RCC 7860 (cell line): Measurements from ENCODE around the gene WFS1.

Source experiments
- DNase-seq: peaks from one replicate; pipeline ENCODE4 v3.0.0-alpha.2; 2015; ENCODE audit warnings: low spot score
- FAIRE-seq: peaks from 2 replicates; lab custom pipeline; 2012; peaks lifted over from hg19 to GRCh38; lab: Jason Lieb, UNC

The WFS1 gene

GRCh38 chr4:6233929-6234328 is 35.7 kb upstream of the WFS1 start:
- no peak for DNase-seq
- no peak for FAIRE-seq

DNA sequence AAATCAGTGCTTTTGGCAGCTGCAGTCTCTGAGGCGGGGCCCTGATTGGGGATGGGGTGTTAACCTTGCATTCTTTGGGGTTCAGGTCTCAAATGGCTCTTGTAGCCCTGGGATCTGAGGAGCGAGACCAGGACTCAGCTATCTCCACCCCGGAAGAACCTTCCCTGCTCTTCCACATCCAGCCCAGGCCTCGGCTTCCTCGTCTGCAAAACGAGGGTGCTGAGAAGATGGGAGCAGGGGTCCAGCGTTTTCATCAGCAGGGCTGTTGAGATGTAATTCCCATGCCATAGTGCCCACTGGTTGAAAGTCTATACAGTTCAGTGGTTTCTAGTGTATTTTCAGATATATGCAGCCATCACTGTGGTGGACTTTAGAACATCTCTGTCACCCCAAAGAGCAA is 34.6 kb upstream of the WFS1 start:
- FAIRE-seq: no peak

GRCh38 chr4:6235901-6236640 is 33.6 kb upstream of the WFS1 start:
- FAIRE-seq: no peak
- DNase-seq: no peak

More for the DNA sequence above, 34.6 kb upstream of the WFS1 start:
- no peak for DNase-seq

- no peak for DNase-seq
- FAIRE-seq: no peak
These were observed 32.7 kb upstream of the WFS1 start for GRCh38 chr4:6236816-6237390.

DNA sequence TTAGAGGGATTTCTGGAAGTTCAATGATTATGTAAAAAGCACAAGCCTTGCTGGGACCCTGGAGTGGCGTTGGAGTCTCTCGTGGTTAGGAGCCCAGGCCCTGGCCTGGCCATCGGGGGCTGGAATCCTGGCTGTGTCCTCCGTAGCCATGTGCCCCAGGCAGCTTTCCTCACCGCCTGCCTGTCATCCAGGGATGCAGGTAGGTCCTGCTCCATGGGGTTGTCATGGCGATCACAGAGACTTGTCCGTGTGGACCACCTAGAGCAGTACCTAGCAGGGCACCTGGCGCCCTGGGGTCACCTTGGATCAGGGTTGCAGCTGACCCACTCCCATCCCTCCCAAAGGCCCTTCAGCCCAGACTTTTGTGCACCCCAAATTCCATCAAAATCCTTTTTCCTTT is 30.2 kb upstream of the WFS1 start:
- DNase-seq: no peak
- FAIRE-seq: no peak

DNA sequence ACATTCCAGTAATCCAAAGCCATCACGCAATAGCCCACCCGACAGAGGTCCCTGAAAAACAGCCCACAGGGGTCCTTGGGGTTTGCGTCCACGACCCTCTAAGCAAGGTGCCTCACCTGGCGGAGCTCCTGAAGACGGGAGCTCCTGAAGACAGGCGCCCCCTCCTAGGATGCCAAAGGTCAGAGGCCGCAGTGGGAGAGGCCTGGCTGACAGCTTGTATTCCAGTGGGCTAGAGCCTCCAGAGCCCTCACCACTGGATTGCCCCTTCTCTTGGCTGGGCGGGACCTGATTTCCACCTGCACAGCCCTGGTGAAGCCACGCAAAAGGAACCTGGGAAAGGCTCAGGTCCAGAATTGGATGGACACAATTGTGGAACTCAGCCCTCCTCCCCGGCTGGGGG is 29.7 kb upstream of the WFS1 start:
- DNase-seq (no peak), FAIRE-seq (no peak)

DNA sequence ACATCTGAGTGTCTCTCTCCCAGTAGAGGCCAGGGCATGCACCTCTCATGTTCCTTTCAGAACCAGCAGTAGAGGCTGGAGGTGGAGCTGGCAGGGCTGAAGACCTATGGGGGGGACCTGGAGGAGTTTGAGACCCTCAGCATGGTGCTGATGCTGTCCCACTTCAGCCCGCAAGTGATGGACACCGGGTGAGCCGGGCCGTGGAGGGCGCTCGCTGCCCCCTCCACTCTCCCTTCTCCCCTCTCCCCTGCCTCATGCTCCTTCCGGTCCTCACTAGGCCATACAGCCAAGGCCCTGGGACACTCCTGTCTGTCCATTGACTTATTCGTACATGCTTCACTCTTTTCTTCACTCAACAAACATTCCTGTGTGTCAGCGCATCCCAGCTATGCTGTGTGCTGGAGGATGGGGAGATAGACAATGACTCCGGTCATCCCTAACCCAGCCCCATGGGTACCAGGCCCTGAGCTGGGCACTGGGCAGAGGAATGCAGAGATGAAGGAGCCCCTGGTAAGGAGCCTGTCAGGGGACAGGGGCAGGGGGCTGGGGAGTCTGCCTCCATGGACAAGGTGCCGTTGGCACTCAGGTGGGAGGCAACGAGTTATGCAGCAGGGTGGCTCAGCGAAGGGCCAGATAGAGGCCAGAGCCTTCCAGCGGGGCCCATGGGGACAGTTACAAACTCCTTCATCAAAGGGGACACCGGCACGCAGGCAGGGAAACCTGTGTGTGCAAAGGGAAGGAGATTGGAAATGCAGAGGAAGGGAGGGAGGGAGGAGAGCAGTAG is 28.4 kb upstream of the WFS1 start:
- no peak for FAIRE-seq
- no peak for DNase-seq

DNA sequence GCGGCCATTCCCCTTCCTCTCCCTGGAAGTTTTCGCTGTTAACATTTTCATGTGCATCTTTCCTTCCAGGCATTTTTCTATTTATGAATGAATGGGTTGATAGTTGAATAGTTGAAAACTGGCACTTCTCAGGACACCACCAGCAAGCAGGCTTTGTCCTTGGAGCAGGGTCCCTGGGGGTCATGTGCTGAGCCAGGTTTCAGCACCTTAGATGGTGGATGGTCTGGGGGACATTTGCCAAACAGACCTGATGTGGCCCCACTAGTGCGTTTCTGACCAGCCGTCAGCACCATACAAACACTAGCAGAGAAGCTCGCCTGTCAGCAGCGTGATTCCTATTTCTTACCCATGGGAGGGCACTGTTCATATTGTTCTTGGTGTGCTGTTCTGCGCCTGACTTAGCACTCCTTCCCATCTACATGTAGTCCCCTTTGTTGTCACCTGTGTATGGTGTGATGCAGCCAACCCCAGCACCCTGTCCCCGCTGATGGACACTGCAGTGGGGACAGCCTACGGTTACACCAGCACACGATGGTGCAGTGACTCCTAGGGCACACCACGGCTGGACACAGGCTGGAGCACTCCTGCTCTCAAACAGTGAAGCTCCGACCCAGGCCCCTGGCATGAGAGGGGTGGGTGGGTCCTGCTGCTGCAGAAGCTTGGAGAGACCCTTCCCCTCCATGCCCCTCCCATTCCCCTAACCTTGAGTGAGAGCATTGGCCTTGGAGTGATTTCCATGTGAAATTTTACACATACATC is 27.2 kb upstream of the WFS1 start:
- no peak for FAIRE-seq
- no peak for DNase-seq

DNA sequence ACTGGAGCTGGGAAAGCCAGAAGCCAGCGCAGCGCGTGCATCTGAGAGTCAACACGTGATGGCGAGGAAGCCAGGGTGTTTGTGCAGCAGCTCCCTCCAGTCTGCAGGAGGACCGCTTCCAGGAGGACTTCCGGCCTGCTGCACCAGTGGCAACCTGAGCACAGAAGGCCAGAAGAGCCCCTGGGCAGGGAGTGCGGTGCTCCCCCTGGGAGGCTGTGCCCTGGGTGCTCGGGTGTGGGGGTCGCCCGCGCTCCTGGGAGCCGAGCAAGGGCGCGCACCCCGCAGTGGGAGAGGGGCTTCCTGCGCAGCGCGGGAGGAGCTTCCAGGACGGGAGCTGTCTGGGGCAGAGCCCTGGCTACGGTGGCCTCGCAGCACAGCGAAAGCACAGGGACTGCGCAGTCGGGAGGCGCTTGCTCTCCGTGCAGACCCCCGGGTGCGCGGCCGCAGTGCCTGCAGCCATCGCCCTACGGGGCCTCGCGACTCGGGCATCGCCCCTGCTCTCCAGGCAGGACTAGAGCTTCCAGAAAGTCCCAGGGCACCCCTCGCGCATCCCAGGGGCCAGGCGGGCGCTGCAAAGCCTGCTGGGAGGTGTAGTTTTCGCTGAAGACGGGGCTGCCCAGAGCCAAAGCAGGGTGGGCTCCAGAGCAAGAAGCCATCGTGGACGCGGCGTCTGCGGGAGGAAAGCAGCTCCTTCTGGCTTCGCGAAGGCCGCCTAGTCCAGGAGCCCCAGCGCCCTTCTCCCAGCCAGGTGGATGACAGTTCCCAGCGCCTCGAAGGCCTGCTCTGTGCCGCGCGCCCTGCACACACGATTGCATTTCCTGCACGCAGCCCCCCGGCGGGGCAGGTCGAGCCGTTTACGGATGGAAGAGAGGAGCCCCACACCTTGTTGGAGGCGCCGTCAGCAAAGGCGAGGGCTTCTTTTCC is 24.1 kb upstream of the WFS1 start:
- DNase-seq (no peak), FAIRE-seq (no peak)

- DNase-seq (no peak), FAIRE-seq (no peak)
These were observed 23.4 kb upstream of the WFS1 start for GRCh38 chr4:6246170-6246634.

GRCh38 chr4:6248394-6248793 is 21.3 kb upstream of the WFS1 start:
- FAIRE-seq: no peak
- no peak for DNase-seq

DNA sequence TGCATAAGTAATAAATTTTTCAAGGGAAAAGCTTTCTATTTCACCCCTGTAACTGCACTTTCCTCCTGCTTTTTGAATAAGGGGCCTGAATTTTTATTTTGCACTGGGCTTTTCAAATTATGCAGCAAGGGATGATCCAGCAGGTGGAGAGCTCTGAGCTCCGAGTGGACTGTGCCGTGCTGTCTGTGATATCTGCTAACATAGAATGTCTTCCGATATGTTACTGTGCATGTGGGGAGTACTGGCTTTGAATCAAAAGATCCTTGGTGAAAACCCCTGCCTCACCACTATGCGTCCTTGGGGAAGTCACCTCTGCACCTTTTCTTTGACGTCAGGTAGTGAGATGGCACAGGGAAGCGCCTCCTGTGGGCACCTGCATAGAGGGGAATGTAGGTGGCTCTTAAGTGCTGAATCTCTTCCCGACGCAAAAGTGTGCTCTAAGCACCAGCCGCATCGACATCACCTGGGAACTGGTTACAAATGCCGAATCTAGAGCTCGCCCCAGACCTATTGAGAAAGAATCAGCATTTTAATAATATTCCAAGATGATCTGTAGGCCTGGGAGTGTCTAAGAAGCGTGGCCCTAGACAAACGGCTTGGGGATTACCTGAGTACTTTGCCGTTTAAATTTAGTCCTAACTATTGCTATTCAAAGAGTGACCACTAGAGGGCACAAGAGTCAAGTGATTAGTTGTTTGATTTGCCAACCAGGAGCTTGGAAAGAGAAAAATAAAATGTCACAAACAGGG is 19.2 kb upstream of the WFS1 start:
- FAIRE-seq: peak; percentile 60
- peak; percentile 47 for DNase-seq

DNA sequence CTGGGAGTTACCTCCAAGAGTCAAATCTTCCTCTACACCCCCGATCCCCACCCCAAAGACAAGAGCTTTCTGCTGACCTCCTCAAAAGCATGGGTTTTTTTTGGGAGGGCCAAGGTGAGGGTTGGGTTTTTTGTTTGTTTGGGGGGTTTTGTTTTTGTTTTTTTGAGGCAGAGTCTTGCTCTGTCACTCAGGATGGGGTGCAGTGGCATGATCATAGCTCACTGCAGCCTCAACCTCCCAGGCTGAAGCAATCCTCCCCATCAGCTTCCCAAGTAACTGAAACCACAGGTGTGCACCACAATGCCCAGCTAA is 18.7 kb upstream of the WFS1 start:
- FAIRE-seq (no peak), DNase-seq (no peak)

DNA sequence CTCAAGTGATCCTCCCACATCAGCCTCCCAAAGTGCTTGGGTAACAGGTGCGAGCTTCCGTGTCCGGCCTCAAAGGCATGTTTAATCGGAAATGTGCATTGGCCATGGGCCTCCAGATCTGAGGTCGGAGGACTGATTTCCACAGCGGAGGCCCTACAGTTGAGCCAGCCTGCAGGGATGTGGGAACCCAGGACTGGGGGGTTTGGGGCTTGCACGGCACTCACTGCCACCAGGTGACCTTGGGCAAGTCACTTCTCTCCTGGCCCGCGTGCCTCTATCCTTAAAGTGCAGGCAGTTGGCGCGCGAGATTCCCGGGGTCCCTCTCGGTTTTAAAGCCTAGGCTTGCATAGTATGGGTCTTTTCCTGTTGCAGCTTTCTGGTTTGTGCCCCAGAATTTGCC is 18.3 kb upstream of the WFS1 start:
- FAIRE-seq (no peak), DNase-seq (no peak)

GRCh38 chr4:6252051-6252450 is 17.6 kb upstream of the WFS1 start:
- FAIRE-seq (no peak), DNase-seq (no peak)

- FAIRE-seq: no peak
- no peak for DNase-seq
These were observed 16.5 kb upstream of the WFS1 start for GRCh38 chr4:6253111-6253510.

GRCh38 chr4:6253961-6254360 is 15.7 kb upstream of the WFS1 start:
- FAIRE-seq (no peak), DNase-seq (no peak)

DNA sequence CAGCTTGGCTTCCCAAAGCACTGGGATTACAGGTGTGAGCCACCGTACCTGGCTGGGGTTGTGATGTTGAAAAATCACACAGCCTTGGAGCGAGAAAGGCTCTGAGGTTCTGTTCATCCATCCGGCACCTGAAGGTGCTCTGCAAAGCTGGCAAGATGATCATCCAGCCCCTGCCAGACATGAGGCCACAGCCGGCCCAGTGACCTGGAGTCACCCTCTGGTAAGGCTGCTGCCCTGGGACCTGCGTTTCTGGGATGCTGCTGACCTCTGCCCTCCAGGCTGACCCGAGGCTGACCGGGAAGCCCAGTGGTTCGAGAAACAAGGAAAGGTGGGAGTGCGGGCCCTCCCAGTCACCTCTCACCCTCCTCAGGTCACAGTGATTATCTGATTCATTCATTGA is 13.5 kb upstream of the WFS1 start:
- FAIRE-seq: no peak
- no peak for DNase-seq

- DNase-seq (peak; percentile 8), FAIRE-seq (no peak)
These were observed 12.2 kb upstream of the WFS1 start for GRCh38 chr4:6257247-6258025.
